PC-3 (cell line): ENCODE data around the gene LRRC3. TPM values are rescaled to one million over a fixed set of nuclear protein-coding genes. Genes with fewer than 3 reads are reported as not detected.

Source experiments
- ATAC-seq: fragments of 200-7000 bp; cut with Tn5 transposase; 2 replicates; pipeline ENCODE4 v1.9.1; 2020; ENCODE audit warnings: mild to moderate bottlenecking, moderate library complexity
- BruUV-seq: library from RNA; stranded (reverse); fragments of 400-500 nt; replicated peaks from 2 replicates; lab custom pipeline; 2021; lab: Mats Ljungman, UMichigan
- CTCF ChIA-PET: fragments of 300-600 bp; sonication (Branson Sonifier 250); formaldehyde crosslinking; loops from one replicate; lab custom pipeline; 2022; ENCODE audit warnings: antibody characterized with exemption; lab: Charles Lee
- POLR2A ChIA-PET: fragments of 300-600 bp; sonication (Branson Sonifier 250); formaldehyde crosslinking; loops from one replicate; lab custom pipeline; 2022; ENCODE audit warnings: antibody characterized with exemption; ENCODE audit not compliant: unreplicated experiment; lab: Charles Lee
- DNase-seq: peaks from one replicate; pipeline ENCODE4 v3.0.0-alpha.2; 2015
- H2AFZ ChIP-seq: fragments of 300-600 bp; sonication (generic); 2 replicates; pipeline ENCODE4 v1.6.0; 2016; ENCODE audit warnings: antibody characterized with exemption, low read length
- H3F3A ChIP-seq: fragments of 300-600 bp; sonication (generic); one replicate; pipeline ENCODE4 v1.6.0; 2017; ENCODE audit warnings: antibody characterized with exemption, low read length, control low read depth, mild to moderate bottlenecking; ENCODE audit not compliant: unreplicated experiment
- H3K27ac ChIP-seq: fragments of 300-600 bp; sonication (generic); 2 replicates; pipeline ENCODE4 v1.5.1; 2016; ENCODE audit warnings: mild to moderate bottlenecking, low read length
- H3K27me3 ChIP-seq: fragments of 300-600 bp; sonication (generic); 2 replicates; pipeline ENCODE4 v1.6.1; 2016; ENCODE audit warnings: low read length, mixed read lengths
- H3K36me3 ChIP-seq: fragments of 300-600 bp; sonication (generic); 2 replicates; pipeline ENCODE4 v1.6.1; 2016; ENCODE audit warnings: low read depth, mixed run types, low read length, mixed read lengths
- H3K4me1 ChIP-seq: fragments of 300-600 bp; sonication (generic); 2 replicates; pipeline ENCODE4 v1.5.1; 2016; ENCODE audit warnings: low read length; ENCODE audit not compliant: insufficient read depth
- H3K4me2 ChIP-seq: fragments of 300-600 bp; sonication (generic); 2 replicates; pipeline ENCODE4 v1.6.0; 2016; ENCODE audit warnings: low read length
- H3K4me3 ChIP-seq: fragments of 300-600 bp; sonication (generic); 2 replicates; pipeline ENCODE4 v1.5.1; 2016; ENCODE audit warnings: mild to moderate bottlenecking, low read length, mixed read lengths
- H3K79me2 ChIP-seq: fragments of 300-600 bp; sonication (generic); 2 replicates; pipeline ENCODE4 v1.6.1; 2017; ENCODE audit warnings: low read length, mixed read lengths
- H3K9ac ChIP-seq: fragments of 300-600 bp; sonication (generic); 2 replicates; pipeline ENCODE4 v1.6.0; 2016; ENCODE audit warnings: mild to moderate bottlenecking, low read length
- H3K9me2 ChIP-seq: fragments of 300-600 bp; sonication (generic); replicated peaks from 2 replicates; pipeline ENCODE4 v1.6.1; 2016; ENCODE audit warnings: mixed run types, low read length, mixed read lengths
- H3K9me3 ChIP-seq: fragments of 300-600 bp; sonication (generic); 2 replicates; pipeline ENCODE4 v1.6.1; 2016; ENCODE audit warnings: low read length, mixed read lengths
- H4K20me1 ChIP-seq: fragments of 300-600 bp; sonication (generic); 2 replicates; pipeline ENCODE4 v1.6.1; 2016; ENCODE audit warnings: low read length, mixed read lengths
- EZH2 ChIP-seq: fragments of 300-600 bp; sonication (generic); IDR thresholded peaks from one replicate; pipeline ENCODE4 v1.6.1; 2017; ENCODE audit warnings: antibody characterized with exemption, mild to moderate bottlenecking, low read length; ENCODE audit not compliant: unreplicated experiment
- EZH2phosphoT487 ChIP-seq: fragments of 300-600 bp; sonication (generic); IDR thresholded peaks from 2 replicates; pipeline ENCODE4 v1.6.1; 2018; ENCODE audit warnings: mild to moderate bottlenecking, antibody characterized with exemption, low read length, borderline replicate concordance
- intact Hi-C: fragments of 100-400 bp; cut with micrococcal nuclease; formaldehyde crosslinking; loops from 2 replicates; pipeline ENCODE4 v1.9.0; 2023
- total RNA-seq: library from RNA; depleted of rRNA; stranded (reverse); fragments of >200 nt; gene quantifications from 2 replicates; pipeline ENCODE4 v1.2.3, GENCODE V29; 2014
- TF ChIP-seq, protein P1 (sequence below): fragments of 300-600 bp; sonication (generic); conservative IDR thresholded peaks from 2 replicates; pipeline ENCODE4 v1.5.1; 2017; ENCODE audit warnings: antibody characterized with exemption, low read depth, mild to moderate bottlenecking, low read length

LRRC3 gene
- total RNA-seq, 1 experiment from 2014 or later: 3.1 TPM

DNA sequence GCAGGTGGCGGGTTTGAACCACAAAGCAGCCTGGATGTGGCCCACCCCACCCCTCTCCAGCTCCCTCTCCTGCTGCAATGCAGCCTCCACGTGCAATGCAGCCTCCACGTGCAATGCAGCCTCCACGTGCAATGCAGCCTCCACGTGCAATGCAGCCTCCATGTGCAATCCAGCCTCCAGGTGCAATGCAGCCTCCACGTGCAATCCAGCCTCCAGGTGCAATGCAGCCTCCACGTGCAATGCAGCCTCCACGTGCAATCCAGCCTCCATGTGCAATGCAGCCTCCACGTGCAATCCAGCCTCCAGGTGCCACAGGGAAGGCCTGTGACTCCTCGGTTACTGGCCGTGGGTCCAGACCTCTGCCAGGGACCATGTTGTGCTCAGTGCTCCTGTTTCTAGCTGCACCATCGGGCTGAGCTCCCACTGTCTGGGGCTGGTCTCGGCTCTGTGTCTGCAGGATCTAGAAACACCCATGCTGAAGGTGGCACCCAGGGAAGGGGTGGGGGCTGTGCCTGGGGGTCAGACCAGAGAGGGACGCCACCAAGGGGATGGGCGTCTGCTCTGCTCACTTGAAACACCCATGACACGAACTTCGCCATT is 11.9 kb upstream of the LRRC3 start:
- BruUV-seq: no TSS peak
- H2AFZ ChIP-seq: no peak overlapping the region
- no peak overlapping the region for H3K27ac ChIP-seq
- H3K4me2 ChIP-seq: no peak overlapping the region
- TF ChIP-seq, protein P1, sequence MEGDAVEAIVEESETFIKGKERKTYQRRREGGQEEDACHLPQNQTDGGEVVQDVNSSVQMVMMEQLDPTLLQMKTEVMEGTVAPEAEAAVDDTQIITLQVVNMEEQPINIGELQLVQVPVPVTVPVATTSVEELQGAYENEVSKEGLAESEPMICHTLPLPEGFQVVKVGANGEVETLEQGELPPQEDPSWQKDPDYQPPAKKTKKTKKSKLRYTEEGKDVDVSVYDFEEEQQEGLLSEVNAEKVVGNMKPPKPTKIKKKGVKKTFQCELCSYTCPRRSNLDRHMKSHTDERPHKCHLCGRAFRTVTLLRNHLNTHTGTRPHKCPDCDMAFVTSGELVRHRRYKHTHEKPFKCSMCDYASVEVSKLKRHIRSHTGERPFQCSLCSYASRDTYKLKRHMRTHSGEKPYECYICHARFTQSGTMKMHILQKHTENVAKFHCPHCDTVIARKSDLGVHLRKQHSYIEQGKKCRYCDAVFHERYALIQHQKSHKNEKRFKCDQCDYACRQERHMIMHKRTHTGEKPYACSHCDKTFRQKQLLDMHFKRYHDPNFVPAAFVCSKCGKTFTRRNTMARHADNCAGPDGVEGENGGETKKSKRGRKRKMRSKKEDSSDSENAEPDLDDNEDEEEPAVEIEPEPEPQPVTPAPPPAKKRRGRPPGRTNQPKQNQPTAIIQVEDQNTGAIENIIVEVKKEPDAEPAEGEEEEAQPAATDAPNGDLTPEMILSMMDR: no peak
- TF ChIP-seq EZH2 (no peak), EZH2phosphoT487 (no peak)
- no peaks in the 10 kb centered on the region for H4K20me1 ChIP-seq
- CTCF ChIA-PET: no interaction called here
- no peaks in the 10 kb centered on the region for H3K36me3 ChIP-seq
- DNase-seq: no peak
- H3K4me1 ChIP-seq: no peaks in the 10 kb centered on the region
- H3K9me3 ChIP-seq: no peaks in the 10 kb centered on the region
- H3F3A ChIP-seq: no peaks in the 10 kb centered on the region
- intact Hi-C loops: no loop called here
- no peaks in the 10 kb centered on the region for H3K79me2 ChIP-seq
- H3K4me3 ChIP-seq: no peak overlapping the region
- ATAC-seq: no peak
- POLR2A ChIA-PET: no interaction called here
- no peaks in the 10 kb centered on the region for H3K9me2 ChIP-seq
- H3K9ac ChIP-seq: no peak overlapping the region
- H3K27me3 ChIP-seq: 0 out of 2 replicates have a peak, but pooled peaks cover 4% of the 10 kb centered on the region

GRCh38 chr21:44443891-44444285 is 11.4 kb upstream of the LRRC3 start:
- CTCF ChIA-PET: no interaction called here
- TF ChIP-seq, protein P1: no peak
- TF ChIP-seq EZH2 (no peak), EZH2phosphoT487 (no peak)
- Histone ChIP-seq H3F3A (no peaks in the 10 kb centered on the region), H2AFZ (no peak overlapping the region), H4K20me1 (no peaks in the 10 kb centered on the region), H3K27me3 (peaks cover 7% of the 10 kb centered on the region; the same call in 1 of the 2 replicates), H3K36me3 (no peaks in the 10 kb centered on the region), H3K9me3 (no peaks in the 10 kb centered on the region), H3K9ac (no peak overlapping the region), H3K4me1 (no peaks in the 10 kb centered on the region), H3K9me2 (no peaks in the 10 kb centered on the region), H3K27ac (no peak overlapping the region), H3K4me3 (no peak overlapping the region), H3K79me2 (no peaks in the 10 kb centered on the region), H3K4me2 (no peak overlapping the region)
- intact Hi-C loops: no loop called here
- ATAC-seq: no peak
- no peak for DNase-seq
- POLR2A ChIA-PET: no interaction called here
- BruUV-seq: no TSS peak

DNA sequence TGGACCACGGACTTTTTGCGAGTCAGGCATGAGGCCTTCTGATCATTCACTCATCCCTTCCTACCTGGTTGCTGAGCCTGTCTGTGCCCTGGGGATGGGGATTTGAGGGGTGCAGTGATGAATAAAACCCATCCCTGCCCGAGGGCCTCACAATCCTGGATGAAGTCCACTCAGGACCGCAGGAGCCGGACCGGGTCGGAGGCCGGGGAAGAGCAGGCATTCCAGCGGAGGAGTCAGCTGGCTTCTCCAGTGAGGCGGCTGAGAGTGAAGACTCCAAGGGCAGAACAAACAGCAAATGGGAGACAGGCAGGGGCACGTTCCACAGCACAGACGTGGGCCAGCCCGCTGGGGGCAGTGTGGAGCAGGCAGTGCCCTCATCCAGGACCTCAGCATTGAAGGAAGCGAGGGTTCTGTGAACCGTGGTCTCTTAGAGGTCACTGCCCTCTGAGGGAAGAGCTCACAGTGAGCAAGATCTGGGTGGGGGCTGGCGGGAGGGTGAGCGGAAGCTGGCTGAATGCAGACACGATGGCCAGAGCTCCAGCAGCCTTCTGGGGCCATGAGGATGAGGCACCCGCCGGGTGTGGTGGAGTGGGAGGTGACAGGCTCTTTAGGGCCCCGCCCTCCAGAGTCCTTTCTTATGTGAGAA is 10.9 kb upstream of the LRRC3 start:
- no peak overlapping the region for H2AFZ ChIP-seq
- H3K27ac ChIP-seq: no peak overlapping the region
- ATAC-seq (peak; percentile 41), DNase-seq (no peak)
- H3K4me3 ChIP-seq: no peak overlapping the region
- H3K4me1 ChIP-seq: no peaks in the 10 kb centered on the region
- H3K79me2 ChIP-seq: no peaks in the 10 kb centered on the region
- no peaks in the 10 kb centered on the region for H4K20me1 ChIP-seq
- ChIA-PET POLR2A (no interaction called here), CTCF (no interaction called here)
- TF ChIP-seq, protein P1: peak; percentile 46
- no peak for TF ChIP-seq EZH2
- H3K36me3 ChIP-seq: no peaks in the 10 kb centered on the region
- intact Hi-C loops: no loop called here
- no peaks in the 10 kb centered on the region for H3K9me2 ChIP-seq
- H3K4me2 ChIP-seq: no peak overlapping the region
- BruUV-seq: no TSS peak
- no peaks in the 10 kb centered on the region for H3F3A ChIP-seq
- peaks cover 12% of the 10 kb centered on the region; the same call in 1 of the 2 replicates for H3K27me3 ChIP-seq
- no peaks in the 10 kb centered on the region for H3K9me3 ChIP-seq
- no peak overlapping the region for H3K9ac ChIP-seq
